ENCODE data around the gene PTPN7. TPM values are rescaled to one million over a fixed set of nuclear protein-coding genes. Genes with fewer than 3 reads are reported as not detected.

The PTPN7 gene
- total RNA-seq, 4 donors from 2014 or later, result 4.7 to 48.7 (median 7.6) TPM

GRCh38 chr1:202127836-202128622, 32.4 kb downstream of the PTPN7 start:
- H3K4me1 ChIP-seq, result peaks cover 0 to 9% (median 0%) of the 10 kb centered on the region in 4 donors
- H3K27me3 ChIP-seq, result no peaks in the 10 kb centered on the region
- DNase-seq, result no peak
- no peaks in the 10 kb centered on the region for H3K9me3 ChIP-seq
- TF ChIP-seq POLR2A (IDR thresholded peaks at IDR 0.05), result no peak
- TF ChIP-seq CTCF (IDR thresholded peaks at IDR 0.05), result no peak
- no peak overlapping the region for H3K4me3 ChIP-seq
- peaks cover 0 to 7% (median 0%) of the 10 kb centered on the region in 3 donors for H3K36me3 ChIP-seq
- no peak overlapping the region for H3K27ac ChIP-seq

GRCh38 chr1:202127061-202127460, 33.3 kb downstream of the PTPN7 start:
- Histone ChIP-seq H3K27me3 (no peaks in the 10 kb centered on the region), H3K27ac (no peak overlapping the region), H3K4me1 (peaks cover 0 to 3% (median 0%) of the 10 kb centered on the region in 4 donors), H3K9me3 (no peaks in the 10 kb centered on the region), H3K36me3 (no peaks in the 10 kb centered on the region), H3K4me3 (no peak overlapping the region)
- DNase-seq, result no peak
- TF ChIP-seq POLR2A (IDR thresholded peaks at IDR 0.05) (no peak), CTCF (IDR thresholded peaks at IDR 0.05) (no peak)

- DNase-seq, result no peak
- no peaks in the 10 kb centered on the region for H3K27me3 ChIP-seq
- TF ChIP-seq CTCF (IDR thresholded peaks at IDR 0.05), result no peak
- no peak for TF ChIP-seq POLR2A (IDR thresholded peaks at IDR 0.05)
- no peak overlapping the region for H3K27ac ChIP-seq
- H3K9me3 ChIP-seq, result no peaks in the 10 kb centered on the region
- H3K4me3 ChIP-seq, result no peak overlapping the region
- H3K4me1 ChIP-seq, result no peaks in the 10 kb centered on the region
- H3K36me3 ChIP-seq, result no peaks in the 10 kb centered on the region
Measured at GRCh38 chr1:202126426-202126825, 34.0 kb downstream of the PTPN7 start.

GRCh38 chr1:202125611-202126010, 34.8 kb downstream of the PTPN7 start:
- Histone ChIP-seq H3K9me3 (no peaks in the 10 kb centered on the region), H3K36me3 (no peaks in the 10 kb centered on the region), H3K4me1 (no peaks in the 10 kb centered on the region), H3K27me3 (no peaks in the 10 kb centered on the region), H3K4me3 (no peak overlapping the region), H3K27ac (no peak overlapping the region)
- TF ChIP-seq CTCF (IDR thresholded peaks at IDR 0.05), result no peak
- no peak for TF ChIP-seq POLR2A (IDR thresholded peaks at IDR 0.05)
- DNase-seq, result no peak

- TF ChIP-seq POLR2A (IDR thresholded peaks at IDR 0.05), result no peak
- no peak for TF ChIP-seq CTCF (IDR thresholded peaks at IDR 0.05)
- H3K27me3 ChIP-seq, result no peaks in the 10 kb centered on the region
- no peak for DNase-seq
- no peak overlapping the region for H3K4me3 ChIP-seq
- H3K9me3 ChIP-seq, result no peaks in the 10 kb centered on the region
- no peaks in the 10 kb centered on the region for H3K4me1 ChIP-seq
- no peaks in the 10 kb centered on the region for H3K36me3 ChIP-seq
- no peak overlapping the region for H3K27ac ChIP-seq
Measured at GRCh38 chr1:202124142-202124541, 36.3 kb downstream of the PTPN7 start.

Data from Peyer's patch (tissue), 4 donors.